Stimulated activated CD8-positive, alpha-beta memory T cell treated with anti-CD3 and anti-CD28 coated beads, Interleukin-7, amount 100 ng/mL, for 48 hours (primary cell): ENCODE results near the gene DNAJC6.

Experiments
- DNase-seq, 2 donors: peaks; one replicate each; pipeline ENCODE4 v3.0.0-alpha.2; 2020; ENCODE audit warnings: low read depth in 1 of 2; ENCODE audit errors: extremely low read depth in 1 of 2

Gene DNAJC6

DNA sequence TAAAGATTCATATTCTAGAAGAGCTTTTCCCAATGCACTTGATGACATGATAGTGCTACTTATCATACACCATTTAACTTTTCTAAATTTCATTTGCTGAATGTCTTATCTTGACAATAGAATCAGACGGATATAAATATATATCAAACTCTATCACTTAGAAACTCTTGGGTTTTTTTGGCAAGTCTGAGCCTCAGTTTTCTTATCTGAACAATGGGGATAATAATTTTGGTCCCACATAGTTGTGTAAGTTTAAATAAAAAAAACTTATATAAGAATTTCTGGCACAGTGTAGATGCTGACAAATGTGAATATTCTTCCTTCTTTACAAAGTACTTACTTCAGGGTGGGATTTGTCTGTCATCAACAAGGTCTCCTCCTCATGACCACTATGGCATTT, 89.7 kb downstream of the DNAJC6 start:
- DNase-seq, result no peak

GRCh38 chr1:65401612-65402011, 92.3 kb downstream of the DNAJC6 start:
- DNase-seq, result no peak

DNA sequence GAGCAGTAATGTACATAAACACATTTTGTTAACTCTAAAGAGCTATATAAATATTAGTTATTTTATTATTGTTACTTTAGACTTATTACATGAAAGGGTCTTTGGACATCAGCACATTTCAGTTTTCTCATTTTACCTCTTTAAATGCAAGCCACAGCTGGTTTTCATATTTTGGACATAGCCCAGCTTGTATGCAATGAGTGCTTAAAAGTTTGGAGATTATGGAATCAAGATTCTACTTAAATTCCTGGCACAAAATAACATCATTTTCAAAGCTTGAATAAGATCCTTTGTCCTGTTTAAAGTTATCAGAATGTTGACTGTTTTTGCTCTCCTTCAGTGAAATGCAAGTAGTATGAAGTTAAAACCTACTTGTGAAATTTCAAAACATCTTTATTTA, 95.6 kb downstream of the DNAJC6 start:
- DNase-seq, result no peak

DNA sequence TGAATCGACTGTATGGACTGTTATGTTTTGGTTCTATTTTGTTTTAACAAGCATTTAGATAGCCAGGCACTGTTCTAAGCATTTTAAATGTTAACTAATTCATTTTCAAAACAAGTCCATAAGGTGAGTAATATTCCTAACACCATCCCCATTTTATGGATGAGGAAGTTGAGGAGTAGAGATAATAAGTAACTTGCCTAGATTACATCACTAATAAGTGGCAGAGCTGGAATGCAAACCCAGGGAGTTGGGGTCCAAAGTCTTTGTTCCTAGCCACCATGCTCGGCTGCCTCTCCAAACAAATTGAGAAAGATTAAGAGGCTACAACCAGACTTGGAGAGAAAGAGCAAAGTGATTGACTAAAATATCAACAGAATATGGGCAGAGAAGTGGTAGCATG, 98.5 kb downstream of the DNAJC6 start:
- no peak for DNase-seq

GRCh38 chr1:65409314-65409713, 100.0 kb downstream of the DNAJC6 start:
- DNase-seq, result no peak

DNA sequence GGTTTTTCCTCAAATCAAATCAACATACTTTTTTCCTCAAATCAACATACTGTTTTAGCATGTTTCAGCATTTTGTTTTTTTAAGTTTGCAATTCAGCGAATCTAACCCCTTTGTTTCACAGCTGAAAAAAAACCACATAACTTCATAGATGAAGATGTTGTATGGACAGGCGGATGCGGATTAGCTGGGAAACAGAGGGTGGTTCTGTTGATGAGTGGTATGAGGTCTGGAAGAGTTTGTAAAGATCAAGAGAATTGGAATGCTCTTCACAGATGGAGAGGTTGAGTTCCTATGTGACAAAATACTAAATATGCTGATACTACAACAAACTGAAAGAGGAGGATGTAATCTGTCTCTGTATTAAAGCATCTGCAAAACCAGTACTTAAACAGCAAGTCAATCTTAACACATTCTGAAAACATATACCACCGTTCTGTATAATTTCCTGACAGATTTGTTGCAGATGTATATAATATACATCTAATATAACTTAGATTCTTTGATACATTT, 100.5 kb downstream of the DNAJC6 start:
- DNase-seq, result no peak

DNA sequence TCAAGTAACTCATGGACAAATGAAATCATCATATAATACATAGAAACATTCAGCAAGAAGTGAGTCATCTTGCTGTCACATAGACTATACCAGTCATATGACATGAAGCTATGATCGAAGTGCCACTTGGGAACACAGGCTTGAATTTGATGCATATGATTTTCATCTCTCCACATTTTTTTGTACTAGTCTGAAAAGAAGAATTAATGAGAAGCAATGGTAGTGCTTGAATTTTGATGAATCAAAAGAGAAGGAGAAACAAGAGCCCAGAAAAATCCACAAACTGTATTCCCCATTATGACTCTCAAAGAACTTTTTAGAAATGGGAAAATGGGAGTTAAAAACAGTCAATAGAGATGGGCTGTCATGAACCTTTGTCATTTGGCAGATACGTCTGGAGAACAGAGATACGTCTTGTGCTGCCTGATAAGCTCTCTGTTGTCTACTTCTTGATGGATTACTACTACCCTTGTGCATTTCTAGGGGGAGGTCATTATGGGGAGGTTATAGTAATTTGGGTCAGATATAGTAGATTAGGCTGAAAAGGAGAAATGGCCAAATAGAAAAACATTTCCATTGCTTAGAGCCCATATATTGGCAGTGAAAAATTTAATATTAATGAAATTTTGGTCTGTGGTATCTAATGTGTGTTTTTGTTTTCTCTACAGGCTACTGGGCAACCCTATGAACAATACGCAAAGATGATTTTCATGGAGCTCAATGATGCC, 103.1 kb downstream of the DNAJC6 start:
- DNase-seq, result no peak

DNA sequence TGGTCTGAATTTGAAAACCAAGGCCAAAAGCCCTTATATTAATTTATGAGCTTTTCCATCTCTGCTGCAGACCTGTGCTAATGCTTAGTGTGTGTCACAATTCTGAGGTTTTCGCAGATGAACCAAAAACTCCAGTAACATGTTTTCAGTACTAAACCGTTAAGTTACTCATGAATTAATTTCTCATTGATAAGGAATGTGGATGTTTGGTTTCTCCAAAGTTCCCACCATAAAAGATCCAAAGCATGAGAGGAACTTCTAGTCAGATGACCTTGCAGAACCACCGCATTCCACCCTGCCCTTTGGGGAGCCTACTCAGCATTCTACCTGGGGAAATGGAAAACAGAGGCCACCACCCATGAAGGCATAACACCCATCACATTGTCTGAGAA, 103.6 kb downstream of the DNAJC6 start:
- no peak for DNase-seq

DNA sequence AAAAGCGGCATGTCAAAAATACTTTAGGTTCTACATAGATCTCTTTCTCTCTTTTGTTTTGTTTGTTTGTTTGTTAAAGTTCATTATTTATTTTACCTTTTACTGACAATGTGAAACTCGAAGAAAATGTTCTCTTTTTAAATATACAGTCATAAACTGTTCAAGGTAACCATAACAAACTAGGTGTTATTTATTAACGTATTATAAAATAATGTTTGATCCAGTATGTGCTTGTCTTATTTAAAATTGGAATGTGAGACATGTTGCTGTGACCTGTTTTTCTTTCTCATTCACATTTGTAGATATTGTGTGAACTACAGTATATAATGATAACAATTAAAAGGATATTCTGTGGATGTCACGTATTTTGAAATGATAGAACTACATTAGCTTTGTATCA, 105.2 kb downstream of the DNAJC6 start:
- no peak for DNase-seq

GRCh38 chr1:65416767-65417166, 107.4 kb downstream of the DNAJC6 start:
- DNase-seq, result no peak

GRCh38 chr1:65417729-65418128, 108.4 kb downstream of the DNAJC6 start:
- DNase-seq, result no peak

DNA sequence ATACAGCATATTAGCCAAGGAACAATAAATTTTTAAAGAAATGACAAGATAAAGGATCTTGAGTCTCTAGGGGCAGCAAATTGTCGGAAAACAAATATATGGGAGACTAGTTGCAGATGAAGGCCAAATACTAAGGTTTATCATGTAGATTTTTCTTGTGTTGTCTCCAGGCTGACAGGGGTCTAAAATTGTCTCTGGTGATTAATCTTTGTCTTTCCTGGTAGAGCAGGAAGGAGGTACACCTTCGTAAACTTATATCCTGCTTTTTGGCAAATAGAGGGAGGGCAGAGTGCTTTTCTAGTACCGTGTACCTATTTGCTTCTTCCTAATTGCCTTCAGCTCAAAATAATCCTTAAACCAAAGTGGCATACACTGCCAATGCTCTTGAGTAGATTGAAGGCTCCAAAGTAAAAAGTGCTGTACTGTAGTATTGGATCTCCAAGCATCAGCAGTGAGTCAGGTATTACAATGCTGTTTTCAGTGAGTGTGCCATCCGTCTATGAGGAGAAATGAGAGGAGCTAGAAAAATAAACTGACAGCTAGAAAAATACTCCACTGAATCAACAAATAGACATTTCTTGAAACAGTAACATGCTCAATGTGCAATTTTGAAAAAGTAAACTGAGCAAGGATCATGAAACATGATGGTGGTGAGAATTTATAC, 109.3 kb downstream of the DNAJC6 start:
- DNase-seq, result no peak

GRCh38 chr1:65419681-65420589, 110.6 kb downstream of the DNAJC6 start:
- peak; percentile 94 to 98 for DNase-seq

- no peak for DNase-seq
Measured at GRCh38 chr1:65420590-65421350, 111.4 kb downstream of the DNAJC6 start, which contains the start of the genes LEPR and LEPROT. Gene LEPR, plus strand, starts transcription at chr1:65420668. Its CDS starts 144,898 bp downstream, at chr1:65565566. Gene LEPROT, plus strand, starts transcription at chr1:65420668. Its CDS starts 57 bp downstream, at chr1:65420725.

GRCh38 chr1:65421351-65422025, 112.1 kb downstream of the DNAJC6 start:
- no peak for DNase-seq

GRCh38 chr1:65422241-65423203, 113.2 kb downstream of the DNAJC6 start:
- no peak for DNase-seq

DNA sequence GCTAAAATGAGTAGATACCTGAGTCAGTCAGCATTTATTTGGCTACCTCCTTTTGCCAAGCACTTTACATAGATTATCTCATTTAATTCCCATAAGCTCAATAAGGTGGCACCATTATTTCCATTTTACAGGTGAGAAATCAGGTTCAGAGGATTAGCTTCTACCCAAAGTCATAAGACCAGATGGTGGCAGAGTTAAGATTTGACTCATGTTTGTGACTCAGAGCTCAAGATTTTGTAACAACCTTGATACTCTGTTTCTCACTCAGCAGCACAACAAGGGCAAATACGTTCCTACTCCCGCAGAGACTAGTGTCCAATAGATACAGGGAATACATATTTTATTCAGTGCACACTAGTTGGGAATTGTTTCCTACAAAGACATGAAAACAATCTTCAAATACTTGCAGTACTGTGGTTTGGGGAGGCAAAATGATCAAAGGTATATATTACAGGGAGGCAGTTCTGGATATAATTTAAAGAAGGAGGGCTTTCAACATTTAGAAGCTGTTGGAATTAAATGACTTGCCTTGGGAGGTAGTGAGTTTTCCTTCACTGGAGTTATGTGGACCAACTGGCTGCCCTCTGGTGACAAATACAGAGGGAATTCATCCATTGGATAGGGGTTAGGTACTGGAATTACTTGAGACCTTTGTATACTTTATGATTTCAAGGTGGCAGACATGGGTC, 114.7 kb downstream of the DNAJC6 start:
- no peak for DNase-seq

GRCh38 chr1:65424573-65424889, 115.2 kb downstream of the DNAJC6 start:
- no peak for DNase-seq
